ENCODE results near the gene SEMA4A.
"Not testable (repeated sequence)": the region's sequence is repeated elsewhere in the genome, so short reads cannot be mapped to it uniquely, and the experiment has no call there.

The SEMA4A gene

DNA sequence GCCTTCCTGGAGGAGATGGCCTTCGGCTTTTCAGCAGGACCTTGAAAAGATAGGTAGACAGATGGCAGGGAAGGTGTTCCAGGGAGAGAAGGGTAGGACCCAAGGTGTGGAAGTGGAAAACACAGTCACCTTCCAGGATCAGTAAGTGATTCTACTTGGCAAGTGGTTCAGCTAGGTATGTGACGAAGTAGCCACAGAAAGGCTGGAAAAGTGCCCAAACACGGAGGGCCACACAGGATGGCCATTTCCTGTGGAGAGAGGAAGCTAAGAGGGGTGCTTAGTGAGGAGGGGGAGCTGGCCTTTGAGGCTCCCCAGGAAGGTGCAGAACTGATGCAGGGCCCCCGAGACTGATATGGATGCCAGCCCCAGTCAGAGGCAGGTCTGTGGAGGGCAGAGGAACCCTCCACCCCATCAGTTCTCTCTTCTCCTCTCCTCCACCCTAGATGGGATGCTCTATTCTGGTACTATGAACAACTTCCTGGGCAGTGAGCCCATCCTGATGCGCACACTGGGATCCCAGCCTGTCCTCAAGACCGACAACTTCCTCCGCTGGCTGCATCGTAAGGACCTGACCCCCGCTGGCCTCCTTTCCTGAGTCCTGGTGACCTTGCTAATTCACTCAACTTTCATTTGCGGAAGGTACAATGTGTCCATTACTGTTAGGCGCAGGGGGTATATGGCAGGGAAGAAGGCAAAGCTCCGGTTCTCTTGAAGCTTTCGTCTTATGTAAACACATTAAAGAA lies 6.8 kb downstream of the SEMA4A start:
- DNase-seq (ENCODE audit: low spot score): no peak

GRCh38 chr1:156160743-156161171 lies 7.4 kb downstream of the SEMA4A start:
- DNase-seq (ENCODE audit: low spot score): no peak

DNA sequence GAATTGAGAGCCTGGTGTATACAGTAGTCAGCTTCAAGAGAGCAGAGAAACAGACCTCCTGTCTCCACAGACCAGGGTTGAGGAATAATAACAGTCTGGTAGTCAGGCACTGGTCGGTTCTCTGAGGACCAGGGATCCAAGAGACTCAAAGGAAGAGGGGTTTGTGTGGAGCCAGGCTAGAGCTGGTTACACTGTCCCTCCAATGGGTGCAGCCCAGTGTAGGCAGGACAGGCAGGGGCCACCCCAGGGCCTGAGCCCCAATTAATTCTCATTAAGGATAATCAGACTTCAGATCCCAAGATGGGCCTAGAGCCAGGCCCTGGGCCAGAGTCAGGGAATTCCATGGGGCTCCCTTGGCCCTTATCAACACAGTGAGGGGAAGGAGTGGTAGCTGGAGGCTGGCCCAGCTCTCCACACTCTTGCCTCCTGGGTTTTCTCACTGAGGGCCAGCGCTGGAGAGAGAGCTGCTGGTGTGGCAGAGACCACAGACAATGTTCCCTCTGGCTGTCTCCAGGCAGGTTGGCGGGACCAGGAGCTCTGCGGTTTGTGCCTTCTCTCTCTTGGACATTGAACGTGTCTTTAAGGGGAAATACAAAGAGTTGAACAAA lies 9.1 kb downstream of the SEMA4A start:
- no peak for DNase-seq (ENCODE audit: low spot score)

DNA sequence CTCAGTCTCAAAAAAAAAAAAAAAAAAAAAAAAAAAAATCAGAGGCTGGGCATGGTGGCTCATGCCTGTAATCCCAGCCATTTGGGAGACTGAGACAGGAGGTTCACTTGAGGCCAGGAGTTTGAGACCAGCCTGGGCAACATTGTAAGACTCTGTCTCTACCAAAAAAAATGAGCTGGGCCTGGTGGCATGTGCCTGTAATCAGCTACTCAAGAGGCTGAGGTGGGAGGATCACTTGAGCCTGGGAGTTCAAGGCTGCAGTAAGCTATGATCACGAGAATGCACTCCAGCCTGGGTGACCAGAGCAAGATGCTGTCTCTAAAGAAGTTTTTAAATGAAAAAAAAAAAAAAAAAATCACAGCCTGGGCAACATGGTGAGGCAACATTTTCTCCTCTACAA lies 10.3 kb downstream of the SEMA4A start:
- DNase-seq (ENCODE audit: low spot score): no peak

GRCh38 chr1:156164125-156164831 lies 10.9 kb downstream of the SEMA4A start:
- DNase-seq (ENCODE audit: low spot score): no peak

- DNase-seq (ENCODE audit: low spot score): no peak
Observed at GRCh38 chr1:156165083-156165482, 11.7 kb downstream of the SEMA4A start.

DNA sequence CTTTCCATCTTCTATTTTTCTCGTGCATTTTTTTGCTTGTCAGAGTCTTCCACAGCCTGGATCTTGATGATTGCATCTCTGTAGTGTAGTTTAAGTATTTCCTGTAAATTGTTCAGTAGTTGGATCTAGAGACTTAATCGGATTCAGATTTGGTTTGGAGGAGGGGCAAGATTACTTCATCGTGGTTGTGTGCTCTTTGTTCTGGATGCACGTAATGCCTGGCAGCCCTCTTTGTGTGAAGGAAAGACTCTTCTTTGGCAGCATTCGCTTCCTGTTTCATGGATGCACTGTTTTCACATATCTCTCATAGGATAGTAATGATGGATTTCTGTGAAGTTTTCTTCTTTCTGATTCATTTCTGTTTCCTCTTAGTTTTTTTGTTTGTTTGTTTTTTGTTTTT lies 14.2 kb downstream of the SEMA4A start:
- DNase-seq (ENCODE audit: low spot score): no peak

DNA sequence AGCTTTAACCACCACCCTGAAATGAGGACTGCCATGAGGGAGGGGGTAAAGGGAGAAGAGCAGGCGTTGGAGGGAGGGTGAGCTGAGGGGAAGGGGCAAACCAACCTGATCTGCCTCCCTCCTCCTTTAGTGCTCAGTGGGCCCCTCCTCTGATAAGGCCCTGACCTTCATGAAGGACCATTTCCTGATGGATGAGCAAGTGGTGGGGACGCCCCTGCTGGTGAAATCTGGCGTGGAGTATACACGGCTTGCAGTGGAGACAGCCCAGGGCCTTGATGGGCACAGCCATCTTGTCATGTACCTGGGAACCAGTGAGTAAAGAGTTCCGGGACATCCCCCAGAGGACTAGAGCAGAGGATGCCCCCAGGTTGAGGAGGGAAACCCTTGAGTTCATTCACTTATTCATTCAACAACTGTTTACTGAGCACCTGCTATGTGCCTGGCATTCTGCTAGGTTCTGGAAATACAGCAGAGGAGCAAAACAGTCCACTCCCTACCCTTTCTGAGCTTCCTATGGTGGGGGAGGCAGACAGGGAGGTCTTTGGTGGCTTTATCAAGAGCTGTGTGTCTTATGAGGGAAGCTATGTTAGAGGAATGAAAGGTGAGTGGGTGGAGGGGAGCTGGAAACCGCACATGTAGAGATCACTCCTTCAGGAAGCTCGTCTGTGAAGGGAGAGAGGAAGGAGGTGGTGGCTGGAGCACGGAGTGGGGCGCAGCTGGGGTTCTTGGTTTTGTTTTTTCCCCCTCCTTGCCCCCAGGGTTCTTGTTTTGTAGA lies 19.5 kb downstream of the SEMA4A start:
- DNase-seq (ENCODE audit: low spot score): peak; percentile 48

GRCh38 chr1:156176610-156177210 lies 23.3 kb downstream of the SEMA4A start:
- no peak for DNase-seq (ENCODE audit: low spot score)

GRCh38 chr1:156177919-156178654 lies 24.7 kb downstream of the SEMA4A start:
- no peak for DNase-seq (ENCODE audit: low spot score)

DNA sequence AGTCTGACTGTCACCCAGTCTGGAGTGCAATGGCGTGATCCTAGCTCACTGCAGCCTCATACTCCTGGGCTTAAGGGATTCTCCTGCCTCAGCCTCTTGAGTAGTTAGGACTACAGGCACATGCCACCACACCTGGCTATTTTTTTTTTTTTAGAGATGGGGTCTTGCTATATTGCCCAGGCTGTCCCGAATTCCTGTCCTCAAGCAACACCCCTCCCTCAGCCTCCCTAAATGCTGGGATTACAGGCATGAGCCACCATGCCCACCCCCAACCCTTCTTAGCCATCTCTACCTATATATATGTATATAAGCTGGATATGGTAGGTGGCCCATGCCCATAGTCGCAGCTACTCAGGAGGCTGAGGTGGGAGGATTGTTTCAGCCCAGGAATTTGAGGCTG lies 27.1 kb downstream of the SEMA4A start:
- DNase-seq (ENCODE audit: low spot score): no peak

DNA sequence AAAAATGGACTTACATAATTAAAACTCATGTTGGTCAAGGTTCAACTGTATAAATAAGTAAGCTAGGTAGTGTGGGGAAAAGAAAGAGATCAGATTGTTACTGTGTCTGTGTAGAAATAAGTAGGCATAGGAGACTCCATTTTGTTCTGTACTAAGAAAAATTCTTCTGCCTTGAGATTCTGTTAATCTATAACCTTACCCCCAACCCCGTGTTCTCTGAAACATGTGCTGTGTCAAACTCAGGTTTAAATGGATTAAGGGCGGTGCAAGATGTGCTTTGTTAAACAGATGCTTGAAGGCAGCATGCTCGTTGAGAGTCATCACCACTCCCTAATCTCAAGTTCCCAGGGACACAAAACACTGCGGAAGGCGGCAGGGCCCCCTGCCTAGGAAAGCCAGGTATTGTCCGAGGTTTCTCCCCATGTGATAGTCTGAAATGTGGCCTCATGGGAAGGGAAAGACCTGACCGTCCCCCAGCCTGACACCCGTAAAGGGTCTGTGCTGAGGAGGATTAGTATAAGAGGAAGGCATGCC lies 28.1 kb downstream of the SEMA4A start:
- not testable (repeated sequence) for DNase-seq (ENCODE audit: low spot score)

- DNase-seq (ENCODE audit: low spot score): not testable (repeated sequence)
Observed at GRCh38 chr1:156182010-156182779, 28.8 kb downstream of the SEMA4A start.

DNA sequence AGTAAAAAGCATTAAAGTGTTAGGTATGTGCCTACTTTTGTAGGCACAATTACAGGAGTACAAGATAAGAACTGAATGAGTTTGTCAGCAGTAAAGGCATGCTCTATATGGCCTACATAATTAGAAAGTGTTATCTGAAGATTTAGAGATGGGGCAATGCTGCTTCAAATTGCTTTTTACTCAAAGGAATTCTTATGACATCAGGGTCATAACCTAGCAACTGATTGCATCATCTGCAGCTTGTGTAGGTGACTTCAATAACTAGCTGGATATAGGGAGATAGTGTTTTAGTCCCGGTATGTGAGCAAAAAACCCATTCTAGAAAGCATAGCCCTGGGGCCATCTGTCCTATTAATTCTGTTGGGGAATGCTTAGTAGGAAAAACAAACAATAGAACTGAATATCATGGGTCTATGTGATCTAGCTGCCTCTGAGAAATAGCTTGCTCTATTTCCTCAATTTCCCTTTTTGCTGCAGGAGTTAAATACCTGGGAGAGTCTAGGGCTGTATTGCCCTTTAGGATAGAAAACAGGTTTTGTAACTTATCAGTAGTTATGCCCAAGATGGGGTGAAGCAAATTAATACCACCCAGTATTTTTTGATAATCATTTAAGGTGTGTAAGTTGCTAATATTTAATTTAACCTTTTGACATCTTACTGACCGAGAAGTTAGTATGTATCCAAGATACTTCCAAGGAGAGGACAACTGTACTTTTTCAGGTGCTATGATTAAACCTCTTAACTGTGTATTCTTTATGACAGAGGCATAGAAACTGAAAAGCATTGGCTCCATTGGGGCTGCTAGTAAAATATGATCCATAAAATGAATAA lies 33.2 kb downstream of the SEMA4A start:
- DNase-seq (ENCODE audit: low spot score): not testable (repeated sequence)

- DNase-seq (ENCODE audit: low spot score): not testable (repeated sequence)
Observed at GRCh38 chr1:156190265-156190664, 36.9 kb downstream of the SEMA4A start.

DNA sequence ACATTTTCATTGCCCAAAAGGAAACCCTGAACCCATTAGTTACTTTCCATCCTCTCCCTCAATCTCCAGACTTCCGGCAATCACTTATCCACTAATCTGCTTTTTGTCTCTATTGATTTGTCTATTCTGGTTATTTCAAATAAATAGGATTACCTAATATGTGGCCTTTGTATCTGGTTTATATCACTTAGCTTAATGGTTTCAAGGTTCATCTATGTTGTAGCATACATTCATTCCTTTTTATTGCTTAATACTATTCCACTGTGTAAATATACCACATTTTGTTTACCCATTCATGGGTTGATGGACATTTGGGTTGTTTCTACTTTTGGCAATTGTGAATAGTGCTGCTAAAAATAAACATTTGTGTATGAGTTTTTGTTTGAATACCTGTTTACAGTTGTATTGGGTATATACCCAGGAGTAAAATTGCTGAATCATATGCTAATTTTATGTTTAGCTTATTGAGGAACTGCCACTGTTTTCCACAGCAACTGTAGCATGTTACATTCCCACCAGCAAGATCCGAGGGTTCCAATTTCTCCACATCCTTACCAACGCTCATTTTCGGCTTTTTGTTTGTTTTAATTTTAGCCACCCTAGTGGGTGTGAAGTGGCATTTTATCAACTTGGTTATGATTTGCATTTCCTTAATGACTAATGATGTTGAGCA lies 38.0 kb downstream of the SEMA4A start:
- DNase-seq (ENCODE audit: low spot score): no peak

GRCh38 chr1:156193208-156193487 lies 39.8 kb downstream of the SEMA4A start:
- DNase-seq (ENCODE audit: low spot score): no peak

DNA sequence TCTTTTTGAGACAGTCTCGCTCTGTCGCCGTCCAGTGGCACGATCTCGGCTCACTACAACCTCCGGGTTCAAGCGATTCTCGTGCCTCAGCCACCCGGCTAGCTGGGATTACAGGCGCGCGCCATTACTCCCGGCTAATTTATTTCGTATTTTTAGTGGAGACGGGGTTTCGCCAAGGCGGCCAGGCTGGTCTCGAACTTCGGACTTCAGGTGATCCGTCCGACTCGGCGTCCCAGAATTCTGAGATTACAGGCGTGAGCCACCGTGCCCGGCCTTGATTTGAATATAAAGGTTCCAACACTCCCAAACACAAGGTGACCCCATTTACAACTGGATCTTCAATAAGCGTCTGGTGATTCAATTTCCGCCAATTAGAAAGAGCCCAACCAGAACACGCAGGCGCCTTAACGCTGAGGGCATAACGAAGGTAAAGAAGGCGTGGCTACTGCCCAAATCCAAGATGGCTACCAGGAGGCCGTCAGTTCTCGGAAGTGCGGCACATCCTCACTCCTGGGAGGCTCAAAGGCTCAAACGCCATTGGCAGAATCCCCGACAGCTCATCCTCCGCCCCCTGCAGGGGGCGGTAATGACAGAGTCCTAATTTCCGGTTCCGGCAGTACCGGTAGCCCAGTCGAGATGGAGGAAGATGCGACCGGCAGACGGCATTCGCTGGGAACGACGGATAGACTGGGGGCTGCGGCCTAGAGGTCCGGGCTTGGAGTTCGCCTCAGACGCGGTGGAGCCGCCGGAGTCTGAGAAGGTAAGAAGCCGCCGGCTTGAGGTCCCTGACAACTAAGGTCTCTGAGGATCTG lies 40.3 kb downstream of the SEMA4A start, which contains the start of gene SLC25A44:
Gene SLC25A44 (plus strand): TSS at position 617 of the 812 bp plus-strand sequence. CDS start 5,744 bp downstream, outside the sequence.
- peak; percentile 92 for DNase-seq (ENCODE audit: low spot score)

Measured in HuH-7 (cell line).